ENCODE measurements around the gene SLMAP.

DNA sequence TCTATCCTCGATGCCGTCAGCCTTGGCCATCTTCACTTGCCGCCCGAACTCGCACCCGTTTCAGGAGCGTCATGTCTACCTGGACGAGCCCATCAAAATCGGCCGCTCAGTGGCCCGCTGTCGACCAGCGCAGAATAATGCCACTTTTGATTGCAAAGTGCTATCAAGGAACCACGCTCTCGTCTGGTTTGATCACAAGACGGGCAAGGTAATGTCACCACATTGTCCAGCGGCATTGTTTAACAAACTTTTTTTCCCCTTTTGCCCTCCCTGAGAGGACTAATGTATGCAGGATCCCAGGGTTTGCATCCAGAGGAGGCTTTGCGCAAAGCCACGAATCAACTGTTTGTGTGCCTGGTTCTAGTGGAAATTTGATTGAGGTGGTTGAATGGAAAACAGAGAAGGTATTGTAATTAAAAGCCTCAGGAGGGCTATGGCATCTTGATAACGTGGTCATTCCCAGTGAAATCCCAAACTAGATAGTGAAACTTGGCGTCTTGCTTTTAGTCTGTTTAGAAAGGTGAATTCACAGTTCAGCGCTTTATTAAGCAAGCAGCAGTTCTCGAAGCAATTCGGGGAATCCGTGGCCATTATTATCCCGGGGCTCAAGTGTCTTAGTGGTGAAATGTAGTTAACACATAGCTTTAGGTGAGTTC is 1.7 kb downstream of the SLMAP start:
- no peak for TF ChIP-seq GATA2 (IDR thresholded peaks at IDR 0.05; ENCODE audit: low read depth, low read length)
- no peak for TF ChIP-seq GATA3 (IDR thresholded peaks at IDR 0.05; ENCODE audit: low read depth, low read length)

Data from SH-SY5Y (cell line).